Bronchial epithelial cell (primary cell): ENCODE data around the gene CCDC9B. TPM values are rescaled to one million over a fixed set of nuclear protein-coding genes. Genes with fewer than 3 reads are reported as not detected.

ENCODE experiments used
- DNase-seq: peaks from one replicate; pipeline ENCODE4 v3.0.0-alpha.2; 2010; ENCODE audit warnings: low read depth
- FAIRE-seq: peaks from 2 replicates; lab custom pipeline; 2011; peaks lifted over from hg19 to GRCh38; lab: Jason Lieb, UNC
- H3K27me3 ChIP-seq: 2 replicates; pipeline ENCODE4 v1.5.1; 2011; ENCODE audit warnings: low read length; ENCODE audit not compliant: control insufficient read depth, insufficient read depth
- H3K36me3 ChIP-seq: 2 replicates; pipeline ENCODE4 v1.5.1; 2011; ENCODE audit warnings: low read length; ENCODE audit not compliant: control insufficient read depth, insufficient read depth
- H3K4me3 ChIP-seq: 2 replicates; pipeline ENCODE4 v1.5.1; 2011; ENCODE audit warnings: mild to moderate bottlenecking, low read depth, low read length, control low read depth
- total RNA-seq: library from RNA; depleted of rRNA; stranded (reverse); fragments of >200 nt; gene quantifications from 2 replicates; pipeline ENCODE4 v1.2.1, GENCODE V29; 2014
- TF ChIP-seq, protein P1 (sequence below): IDR thresholded peaks from 2 replicates; pipeline ENCODE4 v1.5.1; 2011; ENCODE audit warnings: mild to moderate bottlenecking, moderate library complexity, low read length, control low read depth, inconsistent platforms; ENCODE audit not compliant: insufficient read depth, severe bottlenecking

CCDC9B gene
- total RNA-seq, 1 donor from 2014 or later = 12.1 TPM

GRCh38 chr15:40317580-40317979 lies 23.2 kb downstream of the CCDC9B start:
- TF ChIP-seq, protein P1, sequence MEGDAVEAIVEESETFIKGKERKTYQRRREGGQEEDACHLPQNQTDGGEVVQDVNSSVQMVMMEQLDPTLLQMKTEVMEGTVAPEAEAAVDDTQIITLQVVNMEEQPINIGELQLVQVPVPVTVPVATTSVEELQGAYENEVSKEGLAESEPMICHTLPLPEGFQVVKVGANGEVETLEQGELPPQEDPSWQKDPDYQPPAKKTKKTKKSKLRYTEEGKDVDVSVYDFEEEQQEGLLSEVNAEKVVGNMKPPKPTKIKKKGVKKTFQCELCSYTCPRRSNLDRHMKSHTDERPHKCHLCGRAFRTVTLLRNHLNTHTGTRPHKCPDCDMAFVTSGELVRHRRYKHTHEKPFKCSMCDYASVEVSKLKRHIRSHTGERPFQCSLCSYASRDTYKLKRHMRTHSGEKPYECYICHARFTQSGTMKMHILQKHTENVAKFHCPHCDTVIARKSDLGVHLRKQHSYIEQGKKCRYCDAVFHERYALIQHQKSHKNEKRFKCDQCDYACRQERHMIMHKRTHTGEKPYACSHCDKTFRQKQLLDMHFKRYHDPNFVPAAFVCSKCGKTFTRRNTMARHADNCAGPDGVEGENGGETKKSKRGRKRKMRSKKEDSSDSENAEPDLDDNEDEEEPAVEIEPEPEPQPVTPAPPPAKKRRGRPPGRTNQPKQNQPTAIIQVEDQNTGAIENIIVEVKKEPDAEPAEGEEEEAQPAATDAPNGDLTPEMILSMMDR = no peak
- Histone ChIP-seq H3K4me3 (no peak overlapping the region), H3K36me3 (no peaks in the 10 kb centered on the region), H3K27me3 (peaks cover 2% of the 10 kb centered on the region)
- DNase-seq (no peak), FAIRE-seq (no peak)

DNA sequence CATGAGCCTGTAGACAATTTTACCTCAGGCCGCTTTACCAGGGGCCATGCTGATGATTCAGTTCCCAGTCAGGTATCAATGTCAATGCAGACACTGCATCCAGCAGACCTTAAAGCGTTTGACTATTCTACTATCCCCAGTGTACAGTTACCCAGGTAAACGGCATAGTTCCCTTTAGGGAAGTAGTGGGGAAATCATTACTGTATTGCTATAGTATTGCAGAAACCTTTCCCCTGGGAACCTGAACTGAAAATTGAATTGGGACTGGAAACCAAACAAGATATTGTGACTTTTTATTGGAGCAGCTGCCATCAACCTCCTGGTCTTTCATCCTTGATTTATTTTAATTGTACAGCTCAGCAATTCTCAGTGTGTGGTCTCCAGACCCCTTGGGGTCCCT lies 23.8 kb downstream of the CCDC9B start:
- H3K27me3 ChIP-seq = peaks cover 4% of the 10 kb centered on the region
- FAIRE-seq (no peak), DNase-seq (no peak)
- no peak overlapping the region for H3K4me3 ChIP-seq
- TF ChIP-seq, protein P1 = no peak
- no peaks in the 10 kb centered on the region for H3K36me3 ChIP-seq

GRCh38 chr15:40314723-40315276 lies 25.9 kb downstream of the CCDC9B start:
- FAIRE-seq = no peak
- H3K27me3 ChIP-seq = peaks cover 15% of the 10 kb centered on the region

DNA sequence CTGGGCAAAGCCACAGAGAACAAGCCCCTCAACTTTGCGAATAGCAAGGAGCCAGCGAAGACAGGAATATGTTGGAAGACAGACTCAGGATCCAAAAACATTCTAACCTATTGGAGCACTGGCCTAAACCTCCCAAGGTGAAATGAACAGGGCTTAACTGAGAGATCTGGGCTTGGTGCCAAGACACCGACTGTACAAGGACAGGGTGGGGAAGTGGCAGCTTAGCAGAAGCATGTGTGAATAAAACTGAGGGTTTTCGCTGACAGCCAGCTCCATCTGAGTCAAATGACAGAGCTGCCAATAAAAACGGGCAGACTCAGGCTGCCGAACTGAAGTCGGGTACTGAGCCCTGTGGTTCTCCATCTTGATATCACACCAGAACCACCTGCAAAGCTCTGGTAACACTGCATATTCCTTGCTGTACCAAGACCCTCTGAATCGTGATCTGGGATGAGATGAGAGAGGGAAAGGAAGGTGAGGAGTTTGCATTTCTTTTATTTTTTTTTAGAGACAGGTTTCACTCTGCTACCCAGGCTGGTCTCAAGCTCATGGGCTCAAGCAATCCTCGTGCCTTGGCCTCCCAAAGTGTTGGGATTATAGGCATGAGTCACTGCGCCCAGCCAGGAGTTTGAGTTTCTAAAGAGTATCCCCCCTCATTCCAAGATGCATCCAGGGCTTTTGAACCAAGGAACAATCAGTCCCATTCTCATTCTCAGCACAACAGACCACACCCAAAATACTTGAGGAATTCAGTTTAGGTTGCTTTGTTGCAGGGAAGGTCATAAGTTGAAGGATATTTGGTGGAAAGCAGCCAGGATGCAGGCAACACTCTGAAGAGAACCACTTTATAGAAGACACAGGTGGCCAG lies 27.0 kb downstream of the CCDC9B start:
- Histone ChIP-seq H3K36me3 (no peaks in the 10 kb centered on the region), H3K4me3 (no peak overlapping the region), H3K27me3 (peaks cover 15% of the 10 kb centered on the region)
- FAIRE-seq (peak; percentile 66), DNase-seq (peak; percentile 72)
- TF ChIP-seq, protein P1 = no peak

More at GRCh38 chr15:40314723-40315276, 25.9 kb downstream of the CCDC9B start:
- peak; percentile 65 for DNase-seq
- TF ChIP-seq, protein P1 = no peak
- H3K4me3 ChIP-seq = no peak overlapping the region
- no peaks in the 10 kb centered on the region for H3K36me3 ChIP-seq

DNA sequence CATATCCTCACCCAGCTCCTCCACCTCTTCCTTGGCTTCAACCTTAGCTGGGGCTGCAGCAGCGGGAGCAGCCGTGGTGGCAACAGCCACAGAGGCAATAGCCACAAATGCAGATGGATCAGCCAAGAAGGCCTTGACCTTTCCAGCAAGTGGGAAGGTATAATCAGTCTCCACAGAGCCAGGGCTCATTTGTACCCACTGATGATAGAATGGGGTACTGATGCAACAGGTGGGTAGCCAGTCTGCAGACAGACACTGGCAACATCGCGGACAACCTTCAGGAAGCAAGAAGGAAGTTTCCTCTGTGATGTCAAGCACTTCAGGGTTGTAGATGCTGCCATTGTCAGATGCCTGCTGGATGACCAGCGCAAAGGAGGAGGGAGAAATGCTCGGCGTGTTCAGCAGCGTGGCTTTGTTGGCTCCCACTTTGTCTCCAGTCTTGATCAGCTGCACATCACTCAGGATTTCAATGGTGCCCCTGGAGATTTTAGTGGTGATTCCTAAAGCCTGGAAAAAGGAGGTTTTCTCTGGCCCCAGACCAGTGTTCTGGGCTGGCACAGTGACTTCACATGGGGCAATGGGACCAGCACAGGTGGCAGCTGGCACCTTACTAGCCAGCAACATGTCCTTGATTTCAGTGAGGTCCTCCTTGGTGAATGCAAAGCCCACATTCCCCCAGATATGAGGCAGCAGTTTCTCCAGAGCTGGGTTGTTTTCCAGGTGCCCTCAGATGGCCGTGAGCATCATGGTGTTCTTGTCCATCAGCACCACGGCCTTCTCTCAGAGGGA lies 28.2 kb downstream of the CCDC9B start:
- FAIRE-seq (no peak), DNase-seq (no peak)
- H3K27me3 ChIP-seq = peaks cover 15% of the 10 kb centered on the region
- H3K4me3 ChIP-seq = no peak overlapping the region
- TF ChIP-seq, protein P1 = no peak
- H3K36me3 ChIP-seq = no peaks in the 10 kb centered on the region
